Activated CD4-positive, CD25-positive, alpha-beta regulatory T cell treated with anti-CD3 and anti-CD28 coated beads, Interleukin-2, amount 50 U/mL, for 72 hours (primary cell): ENCODE results near the gene EPN1.

Experiments used
- DNase-seq: peaks from one replicate; pipeline ENCODE4 v3.0.0; 2021

Gene EPN1

DNA sequence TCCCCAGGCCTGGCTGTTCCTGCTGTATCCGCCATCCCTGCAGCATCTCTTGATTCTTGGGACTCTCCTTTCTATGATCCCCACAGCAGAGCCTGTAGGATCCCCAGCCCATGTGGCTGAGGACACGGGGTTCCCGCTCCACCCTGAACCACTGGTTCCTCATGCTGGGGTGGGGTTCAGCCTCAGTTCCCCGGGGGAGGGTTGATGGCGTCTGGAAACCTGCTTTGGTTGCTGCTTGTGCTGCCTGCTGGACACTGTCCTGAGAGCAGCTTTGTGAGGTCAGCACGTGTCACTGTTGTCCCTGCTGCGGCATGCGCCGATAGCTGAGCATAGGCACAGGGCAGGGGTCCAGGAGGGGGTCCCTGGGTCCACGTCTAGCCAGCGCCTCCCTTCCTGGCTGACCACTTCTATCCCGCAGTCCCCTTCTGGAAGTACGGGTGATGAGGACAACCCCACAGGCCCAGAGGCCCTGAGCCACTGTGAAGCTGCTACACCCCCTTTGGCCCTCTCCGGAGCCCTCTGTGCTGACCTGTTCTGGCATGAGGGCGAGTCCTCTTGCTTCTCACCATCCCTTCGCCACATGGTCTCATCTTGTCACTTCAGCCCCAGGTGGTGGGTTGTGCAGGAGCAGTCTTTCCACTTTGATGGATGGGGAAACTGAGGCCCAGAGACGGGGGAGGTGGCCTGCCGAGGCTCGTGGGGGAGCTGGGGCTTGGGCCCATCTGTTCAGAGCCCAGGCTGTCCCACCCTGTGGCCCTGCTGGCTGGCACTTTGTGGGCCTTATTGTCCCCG lies 5.5 kb downstream of the EPN1 start:
- DNase-seq: no peak

DNA sequence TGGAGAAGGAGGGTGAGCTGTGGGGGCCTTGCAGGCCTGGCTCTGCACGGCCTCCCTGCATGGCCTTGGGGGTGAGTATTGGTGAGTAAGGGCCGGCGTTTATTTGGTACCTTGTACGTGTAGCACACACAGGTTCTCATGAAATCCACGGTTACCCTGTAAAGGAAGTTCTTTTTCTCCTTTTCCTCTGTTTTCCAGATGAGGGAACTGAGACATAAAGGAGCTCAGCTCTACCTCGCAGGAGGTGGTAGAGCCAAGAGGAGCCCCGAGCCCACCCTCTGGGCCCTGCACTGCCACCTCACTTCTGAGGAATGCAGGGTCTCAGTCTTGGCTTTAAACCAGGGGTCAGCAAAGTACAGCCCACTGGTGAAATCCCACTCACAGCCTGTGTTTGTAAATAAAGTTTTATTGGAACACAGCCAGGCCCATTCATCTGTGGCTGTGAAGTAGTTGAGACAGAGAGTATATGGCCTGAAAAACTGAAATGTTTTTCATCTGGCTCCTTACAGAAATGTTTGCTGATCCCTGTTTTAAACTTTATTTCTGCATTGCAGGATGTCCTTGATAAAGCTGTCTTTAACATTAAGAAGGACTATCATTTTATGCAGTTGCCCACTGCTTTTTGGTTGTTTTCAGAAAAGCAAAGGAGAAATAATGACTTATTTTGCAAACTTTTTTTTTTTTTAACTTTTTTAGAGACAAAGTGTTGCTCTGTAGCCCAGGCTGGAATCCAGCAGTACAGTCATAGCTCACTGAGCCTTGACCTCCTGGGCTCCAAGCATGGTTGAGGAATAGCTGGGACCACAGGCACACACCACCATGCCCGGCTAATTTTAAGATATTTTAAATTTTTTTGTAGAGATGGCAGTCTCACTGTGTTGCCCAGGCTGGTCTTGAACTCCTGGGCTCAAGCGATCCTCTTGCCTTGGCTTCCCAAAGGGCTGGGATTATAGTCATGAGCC lies 6.4 kb downstream of the EPN1 start:
- no peak for DNase-seq

DNA sequence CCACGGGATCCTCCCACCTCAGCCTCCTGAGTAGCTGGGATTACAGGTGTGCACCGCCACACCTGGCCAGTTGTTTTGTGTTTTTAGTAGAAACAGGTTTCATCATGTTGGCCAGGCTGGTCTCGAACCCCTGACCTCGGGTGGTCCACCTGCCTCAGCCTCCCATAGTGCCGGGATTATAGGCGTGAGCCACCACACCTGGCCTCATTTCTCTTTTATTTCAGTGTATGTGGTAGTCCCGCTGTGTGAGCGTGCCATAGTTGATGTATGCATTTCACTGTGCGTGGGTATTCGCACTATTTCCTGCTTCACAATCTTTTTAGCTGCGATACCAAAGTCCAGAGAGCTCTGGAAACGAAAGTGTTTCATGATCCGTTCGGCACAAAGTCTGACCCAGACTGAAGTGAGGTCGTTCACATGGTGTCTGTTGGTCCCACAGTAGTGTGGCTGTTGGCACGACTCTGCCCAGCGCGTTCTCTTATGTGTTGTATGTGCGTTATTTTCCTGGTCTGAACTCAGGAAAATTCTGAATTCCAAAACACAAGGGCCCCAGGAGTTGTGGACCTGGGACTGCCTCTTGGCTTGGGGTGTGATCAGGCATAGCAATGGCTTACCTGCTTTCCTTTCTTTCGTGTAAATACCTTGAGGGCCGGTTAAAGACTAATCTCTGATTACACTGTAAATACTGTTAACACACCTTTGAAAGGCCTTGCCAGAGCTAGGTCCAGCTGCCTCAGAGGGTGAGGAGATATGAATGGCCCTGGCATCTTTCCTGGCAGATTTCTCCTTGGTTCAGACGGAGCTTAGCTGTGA lies 8.6 kb downstream of the EPN1 start:
- no peak for DNase-seq

DNA sequence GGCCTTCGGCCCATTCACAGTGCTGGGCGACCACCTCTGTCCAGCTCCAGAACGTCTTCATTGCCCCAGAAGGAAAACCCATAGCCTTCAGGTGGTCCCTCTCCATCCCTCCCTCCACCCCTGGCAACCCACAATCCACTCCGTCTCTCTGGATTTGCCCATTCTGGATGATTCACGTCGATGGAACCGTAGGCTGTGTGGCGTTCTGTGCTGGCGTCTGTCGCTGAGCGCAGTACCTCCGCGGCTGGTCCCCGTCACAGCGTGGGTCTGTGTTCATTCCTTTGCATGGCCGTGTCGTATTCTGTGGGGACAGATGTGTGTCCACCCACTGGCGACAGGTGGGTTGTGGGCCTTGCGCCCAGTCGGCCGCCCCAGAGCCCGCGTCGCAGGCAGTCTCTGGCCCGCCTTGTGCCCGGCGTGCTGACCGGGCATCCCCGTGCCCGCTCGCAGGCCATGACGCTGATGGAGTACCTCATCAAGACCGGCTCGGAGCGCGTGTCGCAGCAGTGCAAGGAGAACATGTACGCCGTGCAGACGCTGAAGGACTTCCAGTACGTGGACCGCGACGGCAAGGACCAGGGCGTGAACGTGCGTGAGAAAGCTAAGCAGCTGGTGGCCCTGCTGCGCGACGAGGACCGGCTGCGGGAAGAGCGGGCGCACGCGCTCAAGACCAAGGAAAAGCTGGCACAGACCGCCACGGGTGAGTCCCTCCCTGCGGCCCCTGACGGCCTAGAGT lies 10.1 kb downstream of the EPN1 start:
- DNase-seq: no peak

DNA sequence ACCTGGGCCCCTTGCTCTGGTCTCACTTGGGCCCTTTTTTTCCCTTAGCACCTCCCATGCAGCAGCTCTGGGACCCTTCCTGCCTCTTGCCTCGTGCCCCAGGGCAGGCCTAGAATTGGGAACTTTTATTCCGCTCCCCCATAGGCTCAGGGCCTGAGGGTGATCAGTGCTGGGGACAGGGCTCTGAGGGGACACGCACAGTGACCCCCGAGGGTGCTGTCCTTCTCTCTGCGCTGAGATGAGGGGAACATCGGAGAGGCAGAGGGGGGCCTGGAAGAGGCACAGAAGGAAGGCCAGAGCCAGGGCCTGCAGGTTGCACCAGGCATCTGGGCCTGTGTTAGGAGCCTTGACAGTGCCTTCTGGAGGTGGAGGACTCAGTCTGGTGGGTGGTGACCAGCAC lies 10.8 kb downstream of the EPN1 start:
- DNase-seq: no peak

DNA sequence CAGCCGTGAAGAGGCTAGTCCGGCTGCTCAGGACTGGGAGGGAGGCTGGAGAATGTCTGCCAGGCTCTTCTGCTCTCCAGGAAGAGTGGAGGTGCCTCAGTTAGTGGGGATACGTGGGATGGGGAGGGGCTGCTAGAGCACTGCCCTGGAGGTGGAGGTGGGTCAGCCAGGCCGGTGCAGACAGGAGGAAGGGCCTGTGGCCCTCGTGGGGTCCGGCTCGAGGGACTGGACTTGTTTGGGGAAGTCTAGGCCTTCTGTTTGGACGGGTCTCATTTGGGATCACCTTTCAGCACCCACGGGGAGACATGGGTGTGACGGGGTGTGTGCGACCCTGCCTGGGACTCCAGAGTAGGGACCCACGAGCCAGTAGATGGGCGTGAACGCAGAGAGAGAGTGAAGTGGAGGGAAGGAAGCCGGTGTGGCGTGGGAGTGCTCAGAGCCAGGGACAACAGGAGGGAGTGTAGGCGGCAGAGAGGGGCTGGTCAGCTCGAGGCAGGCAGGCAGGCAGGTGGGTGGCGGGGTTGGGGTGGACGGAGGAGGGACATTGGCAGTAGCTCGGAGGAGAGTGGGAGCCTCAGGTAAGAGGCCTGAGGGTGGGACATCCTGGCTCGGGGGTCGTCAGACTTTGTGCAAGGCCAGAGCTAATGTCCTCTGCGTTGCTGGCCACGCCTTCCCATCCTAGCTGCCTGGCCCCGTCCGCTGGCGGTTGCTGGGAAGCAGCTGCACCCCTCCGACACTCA lies 11.5 kb downstream of the EPN1 start:
- DNase-seq: no peak

DNA sequence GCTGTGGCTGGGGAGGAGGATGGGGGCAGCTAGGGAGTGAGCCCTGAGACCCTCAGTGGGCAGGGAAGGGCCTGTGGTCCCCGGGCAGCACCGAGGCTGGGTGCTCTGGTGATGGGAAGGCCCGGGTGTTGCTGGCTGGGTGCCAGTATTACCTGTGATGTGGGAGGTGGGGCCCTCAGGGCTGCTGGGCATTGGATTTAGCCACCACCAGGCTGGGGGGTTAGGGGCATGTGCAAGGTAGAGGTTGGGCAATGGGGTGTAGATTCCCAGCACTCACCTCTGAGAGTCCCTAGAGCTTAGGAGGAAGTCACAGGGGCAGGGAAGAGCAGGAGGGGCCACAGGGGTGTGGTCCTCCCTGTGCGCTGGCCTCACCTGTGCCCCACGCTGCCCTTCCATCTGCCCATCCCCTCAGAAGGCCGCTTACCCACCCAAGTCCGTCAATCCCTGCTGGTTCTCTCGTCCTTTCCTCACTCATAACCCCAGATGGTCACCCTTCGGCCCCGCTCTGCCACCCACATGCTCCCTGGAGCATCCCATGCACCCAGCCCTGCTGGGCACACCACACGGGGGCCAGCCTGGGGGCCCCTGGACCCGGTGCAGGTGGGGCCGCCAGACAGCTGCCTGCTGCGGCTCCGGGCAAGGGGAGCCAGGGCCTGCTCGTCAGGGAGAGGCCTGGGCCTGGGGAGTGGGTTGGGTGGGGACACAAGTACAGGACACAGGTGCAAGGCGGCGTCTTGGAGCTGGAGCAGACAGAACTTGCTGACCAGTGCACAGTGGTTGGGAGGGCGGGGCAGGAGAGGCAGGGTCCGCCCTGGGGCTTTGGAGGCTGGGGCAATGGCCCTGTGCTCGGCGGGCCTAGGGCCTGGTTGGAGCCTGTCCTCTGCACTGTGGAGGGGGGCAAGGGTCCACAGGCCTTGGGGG lies 12.5 kb downstream of the EPN1 start:
- DNase-seq: no peak

DNA sequence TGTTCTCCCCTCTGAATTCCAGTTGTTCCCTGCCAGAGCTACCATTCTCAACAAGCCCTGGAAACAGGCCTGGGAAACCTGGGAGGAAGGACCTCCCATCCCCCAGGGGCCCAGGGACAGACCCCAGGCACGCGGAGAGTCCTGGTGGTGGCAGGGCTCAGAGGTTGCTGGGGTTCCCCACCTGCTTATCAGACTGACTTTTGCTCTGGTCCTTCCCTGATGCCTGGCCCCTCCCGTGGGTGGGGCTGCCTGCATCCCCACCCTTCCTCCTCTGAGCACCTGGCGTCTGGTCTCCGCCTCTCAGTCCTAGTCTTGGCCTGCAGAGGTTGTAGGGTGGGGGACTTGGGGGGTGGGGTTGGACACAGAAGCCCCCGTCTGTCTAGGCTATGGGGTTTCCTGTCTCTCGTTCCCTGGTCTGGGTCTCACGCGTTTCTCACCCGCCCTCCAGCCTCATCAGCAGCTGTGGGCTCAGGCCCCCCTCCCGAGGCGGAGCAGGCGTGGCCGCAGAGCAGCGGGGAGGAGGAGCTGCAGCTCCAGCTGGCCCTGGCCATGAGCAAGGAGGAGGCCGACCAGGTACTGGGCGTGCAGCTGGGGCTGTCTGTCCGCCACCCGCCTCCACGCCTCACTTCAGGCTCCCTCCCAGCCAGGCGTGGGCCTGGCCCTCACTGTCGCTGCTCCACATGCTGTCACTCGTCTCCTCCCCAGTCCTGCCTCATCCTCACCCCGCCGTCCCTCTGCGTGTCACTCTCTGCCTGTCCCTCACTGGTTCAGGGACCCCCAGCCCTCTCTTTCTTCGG lies 13.6 kb downstream of the EPN1 start:
- DNase-seq: no peak

DNA sequence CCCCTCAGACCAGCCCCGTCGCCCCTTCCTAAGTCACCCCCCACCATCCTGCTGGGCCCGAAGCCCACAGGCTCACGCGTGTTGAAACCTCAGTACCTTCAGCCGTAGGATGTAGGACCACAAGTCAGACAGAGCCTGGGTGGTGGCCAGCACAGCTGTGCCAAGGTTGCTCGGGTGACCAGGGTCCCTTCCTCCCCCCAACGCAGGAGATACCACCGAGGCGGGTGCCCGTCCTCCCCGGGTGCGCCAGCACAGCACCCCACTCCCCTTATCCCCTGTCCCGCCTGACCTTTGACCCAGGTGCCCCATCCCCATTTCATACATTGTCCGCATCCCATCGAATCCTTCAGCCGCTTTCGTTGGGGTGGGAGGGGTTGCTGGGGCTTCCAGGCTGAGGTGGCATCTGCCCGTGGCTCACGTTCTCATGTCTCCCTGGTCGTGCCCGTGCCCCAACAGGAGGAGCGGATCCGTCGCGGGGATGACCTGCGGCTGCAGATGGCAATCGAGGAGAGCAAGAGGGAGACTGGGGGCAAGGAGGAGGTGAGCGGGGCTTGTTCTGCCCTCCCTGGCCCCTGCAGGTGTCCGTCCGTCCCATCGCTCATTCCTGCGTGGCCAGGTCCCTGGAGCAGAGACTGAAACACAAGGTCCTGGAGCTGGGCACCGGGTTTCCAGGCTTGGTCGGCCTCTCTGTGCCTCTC lies 14.5 kb downstream of the EPN1 start:
- DNase-seq: no peak

DNA sequence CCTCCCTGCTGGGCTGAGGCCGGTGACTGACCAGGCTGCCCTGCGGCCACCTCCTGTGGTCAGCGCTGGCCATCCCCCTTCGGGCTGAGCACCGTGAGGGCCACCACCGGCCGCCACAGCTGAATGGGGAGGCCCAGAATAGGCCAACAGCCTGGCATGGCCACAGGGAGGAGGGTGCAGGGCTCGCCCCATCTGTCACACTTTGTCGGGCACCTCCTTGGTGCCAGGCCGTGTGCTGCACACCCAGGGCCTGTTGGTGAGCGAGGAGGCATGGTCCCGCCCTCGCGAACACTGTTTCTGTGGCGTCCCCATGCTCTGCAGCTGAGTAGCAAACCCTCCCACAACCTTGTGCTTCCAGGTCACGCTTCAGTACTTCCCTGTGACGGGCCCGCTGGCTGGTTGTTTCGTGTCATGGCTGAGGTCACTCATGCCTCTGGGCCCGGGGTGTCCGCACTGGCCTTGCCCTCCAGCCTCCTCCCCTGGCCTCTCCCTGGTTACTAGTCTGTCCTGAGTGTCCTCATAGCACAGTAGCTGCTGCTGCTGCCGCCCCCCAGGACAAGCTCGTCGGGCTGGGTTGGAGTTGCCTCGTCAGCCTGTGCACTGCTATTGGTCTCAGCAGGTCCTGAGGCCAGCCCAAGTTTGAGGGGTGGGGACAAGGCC lies 15.2 kb downstream of the EPN1 start:
- DNase-seq: no peak

DNA sequence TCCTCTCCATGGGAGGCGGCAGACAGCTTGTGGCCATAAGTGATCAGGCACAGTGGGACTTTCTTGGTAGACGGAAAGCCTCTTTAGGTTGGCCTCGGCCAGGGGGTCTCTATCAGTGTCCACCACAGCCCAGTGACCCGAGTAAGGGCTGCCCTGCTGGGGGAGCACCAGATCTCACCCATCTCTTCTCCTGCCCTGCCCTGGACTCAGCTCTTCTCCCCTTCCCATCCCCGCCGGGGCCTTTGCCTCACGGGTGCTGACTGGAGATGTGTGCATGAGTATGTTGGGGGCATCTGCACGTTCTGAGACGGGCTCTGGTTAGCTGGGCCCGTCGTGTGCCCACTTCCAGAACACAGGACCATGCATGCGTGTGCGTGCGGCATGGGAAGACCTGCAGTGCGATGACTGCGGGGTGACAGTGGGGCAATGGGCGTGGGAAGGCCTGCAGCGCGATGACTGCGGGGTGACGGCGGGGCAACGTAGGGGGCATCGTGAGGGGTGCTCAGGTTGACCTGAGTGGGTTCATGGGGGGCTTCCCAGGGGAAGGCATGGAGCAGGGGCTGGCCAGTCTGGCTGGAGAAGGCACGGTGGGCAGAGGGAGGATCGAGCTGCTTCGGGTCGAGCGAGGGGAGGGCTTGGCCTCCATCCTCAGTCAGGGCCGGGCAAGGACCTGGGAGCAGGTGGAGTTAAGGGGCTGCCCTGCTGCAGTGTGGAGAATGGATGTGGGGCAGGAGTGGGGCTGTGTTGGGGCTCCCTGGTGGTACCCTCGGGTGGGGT lies 15.9 kb downstream of the EPN1 start:
- no peak for DNase-seq

DNA sequence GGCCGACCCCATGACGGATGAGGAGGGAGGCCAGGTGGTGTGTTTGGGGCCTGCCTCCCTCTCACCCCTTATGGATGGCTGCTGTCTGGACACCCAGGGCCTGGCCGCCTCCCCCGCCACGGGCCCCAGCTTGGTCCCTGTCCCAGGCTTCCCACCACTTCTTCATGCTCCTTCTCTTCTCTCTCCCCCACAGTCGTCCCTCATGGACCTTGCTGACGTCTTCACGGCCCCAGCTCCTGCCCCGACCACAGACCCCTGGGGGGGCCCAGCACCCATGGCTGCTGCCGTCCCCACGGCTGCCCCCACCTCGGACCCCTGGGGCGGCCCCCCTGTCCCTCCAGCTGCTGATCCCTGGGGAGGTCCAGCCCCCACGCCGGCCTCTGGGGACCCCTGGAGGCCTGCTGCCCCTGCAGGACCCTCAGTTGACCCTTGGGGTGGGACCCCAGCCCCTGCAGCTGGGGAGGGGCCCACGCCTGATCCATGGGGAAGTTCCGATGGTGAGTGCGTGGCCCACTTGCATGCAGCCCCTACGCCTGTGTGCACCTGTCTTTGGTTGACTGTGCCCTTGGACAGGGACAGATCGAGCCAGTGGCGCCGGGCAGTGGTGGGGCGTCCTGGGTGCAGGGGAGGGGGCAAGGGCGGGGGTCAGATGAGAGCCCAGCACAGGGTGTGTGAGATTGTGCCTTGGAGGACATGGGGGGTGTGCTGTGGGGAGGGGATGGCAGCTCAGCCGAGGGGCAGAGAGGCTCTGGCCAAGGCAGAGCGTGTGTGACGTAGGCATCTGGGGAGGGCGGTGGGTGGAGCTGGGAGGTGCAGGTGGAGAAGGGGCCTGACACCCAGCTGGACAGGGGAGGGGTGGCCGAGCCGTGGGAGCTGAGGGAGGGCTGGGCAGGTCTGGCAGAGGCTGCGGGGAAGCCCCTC lies 16.8 kb downstream of the EPN1 start:
- no peak for DNase-seq

DNA sequence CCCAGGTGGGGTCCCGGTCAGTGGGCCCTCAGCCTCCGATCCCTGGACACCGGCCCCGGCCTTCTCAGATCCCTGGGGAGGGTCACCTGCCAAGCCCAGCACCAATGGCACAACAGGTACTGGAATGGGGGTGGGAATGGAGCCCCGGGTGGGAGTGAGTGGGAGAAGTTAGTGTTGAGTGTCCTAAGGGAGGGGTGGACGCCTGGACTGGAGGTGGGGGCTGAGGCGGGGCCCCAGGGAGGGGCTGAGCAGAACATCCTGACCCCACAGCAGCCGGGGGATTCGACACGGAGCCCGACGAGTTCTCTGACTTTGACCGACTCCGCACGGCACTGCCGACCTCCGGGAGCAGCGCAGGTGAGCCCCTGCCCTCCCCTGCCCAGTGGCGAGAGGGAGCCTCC lies 17.7 kb downstream of the EPN1 start:
- no peak for DNase-seq

DNA sequence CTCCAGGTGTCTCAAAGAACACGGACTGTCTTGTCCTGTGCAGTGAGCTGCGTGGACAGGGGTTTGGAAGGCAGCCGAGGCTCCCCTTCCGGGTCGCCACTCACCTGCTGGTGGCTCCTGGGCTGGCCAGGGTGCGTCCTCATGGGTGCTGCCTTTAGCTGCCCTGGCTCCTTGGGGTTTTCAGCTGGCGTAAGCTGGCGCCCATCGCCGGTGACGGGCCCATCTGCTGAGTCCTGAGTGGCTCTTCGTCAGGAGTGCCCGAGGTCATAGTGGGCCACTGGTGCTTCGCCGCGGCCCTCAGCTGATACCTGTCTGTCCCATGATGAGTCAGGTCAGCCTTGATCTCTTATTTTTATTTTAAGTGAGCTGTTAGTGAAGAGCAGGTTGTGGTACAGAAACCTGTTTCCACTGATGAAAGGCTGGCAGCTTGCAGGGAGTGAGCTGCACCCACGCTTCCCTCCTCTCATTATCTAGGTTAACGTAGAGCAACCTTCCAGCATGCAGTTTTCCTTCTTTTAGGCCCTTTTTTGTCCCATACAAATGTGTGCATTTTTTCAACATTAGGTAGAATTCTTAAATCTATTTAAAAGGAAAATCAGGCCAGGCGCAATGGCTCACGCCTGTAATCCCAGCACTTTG lies 18.4 kb downstream of the EPN1 start:
- no peak for DNase-seq

DNA sequence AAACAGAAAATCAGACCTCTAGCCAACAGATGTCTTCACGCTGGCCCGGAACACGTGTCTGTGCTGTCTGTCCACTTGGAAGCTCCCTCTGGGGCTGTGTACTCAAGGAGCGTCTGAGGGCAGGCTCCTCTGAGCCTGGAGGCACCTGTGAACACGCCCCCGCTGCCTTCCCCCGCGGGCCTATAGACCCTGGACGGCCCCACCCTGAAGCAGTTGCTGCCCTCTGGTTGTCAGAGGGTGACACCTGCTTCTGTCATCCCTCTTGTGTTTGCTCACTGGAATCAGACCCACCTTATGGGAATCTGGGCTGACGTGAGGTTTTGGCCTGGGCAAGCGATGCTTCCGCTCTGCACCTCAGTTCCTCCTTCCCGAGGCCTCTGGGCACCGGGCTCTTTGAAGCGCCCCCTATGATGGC lies 19.2 kb downstream of the EPN1 start:
- DNase-seq: no peak
